Fibroblast of skin of right biceps (primary cell): ENCODE results near the gene MGP.
A peak's percentile ranks its signal among the peaks of the same experiment; 100 is the strongest.

ENCODE experiments used
- DNase-seq: peaks from one replicate; pipeline ENCODE4 v3.0.0-alpha.2; 2013

Gene MGP

DNA sequence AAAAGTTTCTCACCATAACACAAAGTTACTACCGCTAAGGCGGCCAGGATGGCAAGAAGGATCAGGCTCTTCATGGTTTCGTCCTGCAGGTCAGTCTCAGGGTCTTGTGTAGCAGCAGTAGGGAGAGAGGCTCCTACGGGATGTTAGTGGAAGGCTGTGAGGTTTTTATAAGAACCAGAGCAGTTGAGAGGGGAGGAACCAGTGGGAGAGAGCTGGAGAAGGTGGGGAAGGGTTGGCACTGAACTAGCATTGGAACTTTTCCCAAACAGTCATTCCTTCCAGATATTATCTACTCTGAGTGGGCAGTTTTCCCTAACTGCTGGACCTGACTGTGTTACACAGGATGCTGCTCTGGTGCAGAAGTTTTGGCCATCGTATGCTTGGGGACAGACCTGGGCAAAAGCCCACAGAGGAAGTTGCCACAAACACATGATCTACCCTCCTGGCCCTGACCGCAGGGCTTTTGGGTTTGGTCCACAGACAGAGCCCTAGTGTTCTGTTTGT is at the start of gene MGP:
Gene MGP, minus strand, starts transcription at position 137 of the 504 bp plus-strand sequence. Its CDS starts 63 bp downstream, at position 74.
- DNase-seq, result peak; percentile 46

- no peak for DNase-seq
These were observed 49.4 kb upstream of the MGP start for GRCh38 chr12:14935031-14935430.

- DNase-seq, result no peak
These were observed 48.9 kb upstream of the MGP start for GRCh38 chr12:14934511-14934910.

- peak; percentile 14 for DNase-seq
These were observed 46.3 kb upstream of the MGP start for GRCh38 chr12:14931791-14932560.

DNA sequence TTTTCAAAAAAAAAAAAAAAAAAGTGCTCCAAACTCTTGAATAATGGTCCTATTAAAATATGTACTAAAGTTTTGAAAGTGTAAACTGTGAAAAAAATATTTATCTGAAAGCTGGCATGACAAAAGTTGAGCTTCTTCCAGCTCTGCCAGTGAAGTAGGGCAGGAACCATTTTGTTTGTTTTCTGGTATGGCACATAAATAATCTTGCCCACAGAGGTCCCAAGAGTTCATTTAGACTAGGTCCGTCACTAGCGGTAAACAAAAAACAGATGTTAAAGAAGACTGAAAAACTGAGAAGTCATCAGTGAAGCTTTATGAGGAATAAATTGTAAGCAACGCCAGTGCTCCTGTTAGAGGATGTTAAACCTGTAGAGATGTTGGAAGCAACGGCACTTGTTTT is 45.7 kb upstream of the MGP start:
- DNase-seq, result no peak

GRCh38 chr12:14930299-14930698 is 44.6 kb upstream of the MGP start:
- peak; percentile 24 for DNase-seq

DNA sequence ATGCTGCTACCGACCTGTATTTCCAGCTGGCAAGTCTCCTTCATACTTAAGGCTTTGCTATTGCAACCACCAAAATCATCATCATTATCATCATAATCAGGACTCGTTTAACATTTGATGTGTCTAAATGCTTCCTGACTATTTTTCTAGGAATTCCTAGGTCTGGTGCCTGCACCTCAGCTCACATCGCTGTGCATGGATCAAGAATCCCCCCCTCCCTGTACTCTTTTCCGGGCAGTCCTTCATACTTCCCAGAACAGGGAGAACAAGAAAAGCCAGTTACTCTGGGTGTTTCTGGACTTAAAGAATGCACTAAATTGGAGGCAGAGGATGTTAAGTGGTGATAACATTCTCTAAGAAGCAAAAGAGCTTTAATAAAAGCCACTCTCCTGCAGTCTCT is 43.3 kb upstream of the MGP start:
- DNase-seq, result peak; percentile 9

GRCh38 chr12:14927267-14927666 is 41.6 kb upstream of the MGP start:
- DNase-seq, result no peak

DNA sequence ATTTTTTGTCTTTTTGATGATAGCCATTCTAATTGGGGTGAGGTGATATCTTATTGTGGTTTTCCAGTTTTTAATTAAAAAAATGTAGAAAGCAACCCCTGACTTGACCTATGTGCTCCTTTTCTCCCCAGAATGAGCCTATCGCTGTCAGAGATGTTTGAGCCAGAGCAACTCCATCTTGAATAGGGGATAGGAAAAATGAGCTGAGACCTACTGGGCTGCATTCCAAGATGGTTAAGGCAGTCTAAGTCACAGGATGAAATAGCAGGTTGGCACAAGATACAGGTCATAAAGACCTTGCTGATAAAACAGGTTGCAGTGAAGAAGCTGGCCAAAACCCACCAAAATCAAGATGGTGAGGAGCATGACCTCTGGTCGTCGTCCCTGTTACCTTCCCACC is 38.9 kb upstream of the MGP start:
- DNase-seq, result no peak

DNA sequence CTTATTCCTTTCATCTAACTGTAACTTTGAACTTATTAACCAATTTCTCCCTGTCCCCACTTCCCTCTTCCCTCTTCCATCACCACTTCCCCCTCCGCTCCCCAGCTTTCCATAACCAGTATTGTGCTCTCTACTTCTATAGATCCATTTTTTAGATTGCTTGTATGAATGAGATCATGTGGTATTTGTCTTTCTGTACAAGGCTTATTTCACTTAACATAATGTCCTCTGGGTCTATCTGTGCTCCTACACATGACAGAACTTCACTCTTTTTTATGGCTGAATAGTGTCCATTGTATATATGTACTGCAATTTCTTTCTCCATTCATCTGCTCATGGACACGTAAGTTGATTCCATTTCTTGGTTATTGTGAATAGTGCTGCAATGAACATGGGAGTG is 38.3 kb upstream of the MGP start:
- DNase-seq, result no peak

DNA sequence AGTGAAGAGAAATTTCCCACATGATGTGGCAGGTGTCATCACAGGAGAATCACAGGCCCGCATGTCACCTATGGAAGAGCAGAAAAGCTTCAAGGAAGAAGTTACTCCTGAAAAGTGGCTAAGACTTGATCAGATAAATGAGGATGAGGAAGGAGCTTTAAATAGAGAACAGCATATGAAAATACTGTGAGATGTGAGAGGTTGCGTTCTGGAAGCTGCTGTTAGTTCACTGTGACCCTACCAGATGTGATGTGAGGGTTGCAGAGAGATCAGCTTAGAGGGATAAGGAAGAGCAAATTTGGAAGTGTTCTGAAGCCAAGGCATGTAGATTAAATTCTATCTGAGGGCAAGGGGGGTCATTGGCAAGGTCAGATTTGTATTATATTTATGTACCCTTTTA is 35.6 kb upstream of the MGP start:
- DNase-seq, result no peak

DNA sequence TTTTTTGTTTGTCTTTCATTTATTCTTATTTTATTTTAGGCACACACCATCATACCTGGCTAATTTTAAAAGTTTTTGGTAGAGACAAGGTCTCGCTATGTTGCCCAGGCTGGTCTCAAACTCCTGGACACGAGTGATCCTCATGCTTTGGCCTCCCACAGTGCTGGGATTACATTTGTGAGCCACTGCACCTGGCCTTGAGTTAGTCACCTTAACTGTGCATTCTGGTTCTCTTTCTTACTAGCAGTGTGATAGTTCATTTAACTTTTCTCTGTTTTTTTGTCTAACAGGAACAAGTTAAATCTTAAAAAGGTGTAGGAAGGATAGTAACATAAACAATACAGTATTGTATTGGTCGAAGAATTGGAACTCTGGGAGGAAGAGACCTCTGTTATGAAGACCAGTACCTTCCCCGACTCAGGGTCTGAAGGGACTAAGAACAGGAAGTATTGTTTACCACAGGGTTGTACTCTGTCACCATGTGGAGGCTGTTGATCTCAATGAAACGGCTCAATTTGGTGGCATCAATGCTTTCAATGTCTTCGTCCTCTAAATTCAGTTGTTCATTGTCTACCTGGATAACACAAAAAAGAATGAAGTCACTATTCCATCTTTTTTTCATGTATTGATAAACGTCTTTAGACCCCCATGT is 34.9 kb upstream of the MGP start:
- DNase-seq, result no peak

DNA sequence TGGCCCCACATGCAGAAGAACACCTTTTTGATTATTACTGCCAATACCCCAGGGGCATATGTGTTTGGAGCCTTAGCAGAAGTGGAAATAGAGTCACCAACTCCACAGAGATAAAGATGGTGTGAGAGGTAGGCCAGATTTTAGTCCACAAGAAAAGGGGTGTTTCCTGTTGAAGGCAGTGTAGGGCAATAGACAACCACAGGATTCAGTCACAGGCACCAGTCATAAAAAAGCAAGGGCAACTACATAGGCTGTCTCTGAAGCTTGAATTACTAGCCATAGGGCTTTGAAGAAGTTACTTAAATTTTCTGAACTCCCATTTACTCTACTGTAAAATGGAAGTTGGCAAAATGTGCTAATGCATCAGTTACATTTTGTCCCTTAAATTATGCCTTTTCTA is 33.8 kb upstream of the MGP start:
- no peak for DNase-seq

DNA sequence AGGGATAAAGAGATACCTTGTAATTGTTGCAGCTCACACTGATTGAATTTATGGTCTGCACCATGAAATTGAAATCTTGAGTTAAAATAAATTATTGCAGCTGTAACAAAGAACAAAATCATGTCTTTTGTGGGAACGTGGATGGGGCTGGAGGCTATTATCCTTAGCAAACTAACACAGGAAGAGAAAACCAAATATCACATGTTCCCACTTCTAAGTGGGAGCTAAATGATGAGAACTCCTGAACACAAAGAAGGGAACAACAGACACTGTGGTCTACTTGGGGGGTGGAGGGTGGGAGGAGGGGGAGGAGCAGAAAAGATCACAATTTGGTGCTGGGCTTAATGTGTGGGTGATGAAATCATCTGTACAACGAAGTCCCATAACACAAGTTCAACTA is 30.1 kb upstream of the MGP start:
- no peak for DNase-seq

DNA sequence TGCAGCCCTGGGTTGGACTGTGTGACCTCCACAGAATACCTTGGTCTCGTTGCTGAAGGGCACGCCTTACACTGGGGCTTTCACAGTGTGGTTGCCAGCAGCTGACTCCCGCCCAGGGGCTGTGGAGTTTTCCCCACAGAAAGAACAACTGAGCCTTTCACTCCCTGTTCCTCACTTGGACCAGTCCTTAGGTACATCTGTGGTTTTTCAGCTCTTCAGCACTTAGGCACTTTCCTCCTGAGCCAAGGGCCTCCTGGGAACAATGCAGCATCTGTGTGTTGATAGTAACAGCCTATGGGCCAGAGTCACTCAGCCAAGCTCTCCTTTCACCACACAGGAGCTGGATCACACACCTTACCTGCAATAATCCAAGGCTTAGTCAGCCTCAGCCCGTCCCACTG is 27.7 kb upstream of the MGP start:
- DNase-seq, result no peak

GRCh38 chr12:14911131-14911530 is 25.5 kb upstream of the MGP start:
- no peak for DNase-seq

- DNase-seq, result peak; percentile 8
These were observed 24.6 kb upstream of the MGP start for GRCh38 chr12:14910090-14910915.

- no peak for DNase-seq
These were observed 22.3 kb upstream of the MGP start for GRCh38 chr12:14907953-14908352.

DNA sequence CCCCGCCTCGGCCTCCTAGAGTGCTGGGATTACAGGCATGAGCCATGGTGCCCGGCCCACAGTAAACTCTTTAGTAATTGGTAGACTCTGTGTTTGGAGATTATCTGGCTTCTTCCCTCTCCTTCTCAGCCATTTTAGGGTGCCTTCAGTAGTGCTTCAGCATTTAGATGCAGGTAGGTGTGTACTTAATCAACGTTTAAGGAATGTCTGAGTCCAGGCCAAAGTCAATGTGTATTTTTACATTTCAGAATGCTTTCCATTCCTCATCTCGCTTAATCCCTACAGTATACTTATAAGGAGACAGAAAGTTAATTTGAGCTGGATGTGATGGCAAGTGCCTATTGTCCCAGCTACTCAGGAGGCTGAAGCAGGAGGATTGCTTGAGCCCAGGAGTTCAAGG is 20.5 kb upstream of the MGP start:
- DNase-seq, result no peak

GRCh38 chr12:14905269-14906004 is 19.8 kb upstream of the MGP start:
- DNase-seq, result no peak

GRCh38 chr12:14904854-14905253 is 19.2 kb upstream of the MGP start:
- DNase-seq, result no peak

DNA sequence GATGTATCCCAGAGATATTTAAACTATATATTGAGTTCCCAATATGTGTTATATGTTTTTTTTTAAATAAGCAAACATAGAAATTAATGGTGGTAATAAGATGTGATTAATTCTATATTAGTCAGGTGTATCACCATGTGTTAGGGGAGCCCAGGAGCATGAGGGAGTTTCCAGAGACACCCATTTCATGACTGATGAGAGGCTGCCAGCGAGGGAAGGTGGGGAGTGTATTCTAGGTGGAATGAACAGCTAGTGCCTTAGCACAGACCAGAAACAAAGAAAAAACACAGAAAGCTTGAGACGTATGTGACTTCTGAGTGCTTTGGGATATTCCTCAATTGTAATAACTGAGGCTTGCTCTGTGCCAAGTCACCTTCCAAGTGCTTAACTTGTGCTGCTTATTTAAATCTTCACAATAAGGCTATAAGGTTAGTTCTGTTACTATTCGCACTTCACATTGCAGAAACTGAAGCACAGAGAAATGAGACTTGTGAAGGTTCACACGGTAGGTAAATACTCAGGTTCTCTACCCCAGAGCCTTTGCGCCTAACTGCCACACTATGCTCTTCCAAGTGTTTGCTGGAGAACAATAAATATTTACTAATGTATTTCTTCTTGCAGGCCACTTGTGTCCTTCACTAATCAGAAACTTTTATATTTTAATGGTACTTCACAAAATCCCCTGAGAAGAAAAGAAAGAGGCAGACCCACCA is 17.9 kb upstream of the MGP start:
- DNase-seq, result no peak
